Esophagus muscularis mucosa (tissue), 4 donors: Measurements from ENCODE around the gene RAI1. TPM values are rescaled to one million over a fixed set of nuclear protein-coding genes. Genes with fewer than 3 reads are reported as not detected.
A peak's percentile ranks its signal among the peaks of the same experiment; 100 is the strongest.

ENCODE experiments used
- DNase-seq: peaks from one replicate; pipeline ENCODE4 v3.0.0-alpha.2; 2017; ENCODE audit errors: extremely low spot score
- H3K27ac ChIP-seq, 4 donors: fragments of 200-600 bp; sonication (generic); replicated peaks in 1 of 4; 1 replicate in 3 of 4; 2 replicates in 1 of 4; pipeline ENCODE4 v1.5.1; 2016 to 2019; ENCODE audit warnings: mild to moderate bottlenecking in 1 of 4
- H3K27me3 ChIP-seq, 4 donors: fragments of 200-600 bp; sonication (generic); one replicate each; pipeline versions ENCODE4 v1.5.1 to v1.6.0; 2016 to 2019
- H3K36me3 ChIP-seq, 4 donors: fragments of 200-600 bp; sonication (generic); one replicate each; pipeline ENCODE4 v1.5.1; 2016 to 2019
- H3K4me1 ChIP-seq, 4 donors: fragments of 200-600 bp; sonication (generic); one replicate each; pipeline ENCODE4 v1.5.1; 2016 to 2019
- H3K4me3 ChIP-seq, 4 donors: fragments of 200-600 bp; sonication (generic); 1 replicate in 2 of 4; 2 replicates in 2 of 4; pipeline ENCODE4 v1.5.1; 2016 to 2019; ENCODE audit warnings: mild to moderate bottlenecking in 4 of 4, moderate library complexity in 1 of 4
- H3K9me3 ChIP-seq, 4 donors: fragments of 200-600 bp; sonication (generic); 1 replicate in 3 of 4; 2 replicates in 1 of 4; pipeline ENCODE4 v1.5.1; 2016 to 2019
- CTCF ChIP-seq, 3 experiments: fragments of 200-600 bp in 2 of 3; fragments of 450-650 bp in 1 of 3; sonication (generic) in 2 of 3; IDR thresholded peaks; one replicate each; pipeline ENCODE4 v1.5.1; 2017 to 2019; ENCODE audit warnings: antibody characterized with exemption in 3 of 3, mild to moderate bottlenecking in 2 of 3, moderate library complexity in 1 of 3
- EP300 ChIP-seq: sonication (generic); formaldehyde crosslinking; IDR thresholded peaks from one replicate; pipeline ENCODE4 v1.6.1; 2017; ENCODE audit warnings: antibody characterized with exemption
- POLR2A ChIP-seq: fragments of 450-650 bp; IDR thresholded peaks from one replicate; pipeline ENCODE4 v1.6.1; 2017; ENCODE audit warnings: antibody characterized with exemption, moderate library complexity, mild to moderate bottlenecking, low read depth
- POLR2AphosphoS5 ChIP-seq, 2 donors: sonication (generic); formaldehyde crosslinking; IDR thresholded peaks; one replicate each; pipeline ENCODE4 v1.6.1; 2017; ENCODE audit warnings: antibody characterized with exemption in 2 of 2
- WGBS: methylation state at CpG from one replicate; pipeline ENCODE4 v1.1.5; 2018; 5-methylcytosine and 5-hydroxymethylcytosine counted together
- intact Hi-C: fragments of 100-400 bp; cut with DNase I; formaldehyde crosslinking; loops from one replicate; pipeline ENCODE4 v1.15.1; 2023
- total RNA-seq, 4 donors: library from RNA; depleted of rRNA; stranded (reverse); fragments of >200 nt; gene quantifications; one replicate each; pipeline versions ENCODE4 v1.1.0 to v1.2.1, GENCODE V29; 2016

RAI1 gene
- total RNA-seq, 4 donors from 2014 or later, result 18.7 to 41.3 (median 28.3) TPM

- H3K4me1 ChIP-seq, result peaks cover 35 to 68% (median 58%) of the 10 kb centered on the region in 4 donors
- WGBS, result 83% methylated on average over 21 of the region's 21 CpGs
Observed at GRCh38 chr17:17851103-17852002, 170.1 kb downstream of the RAI1 start.

GRCh38 chr17:17852930-17853329 lies 171.7 kb downstream of the RAI1 start:
- Histone ChIP-seq H3K4me3 (no peak overlapping the region), H3K36me3 (peaks cover 0 to 14% (median 4%) of the 10 kb centered on the region in 4 donors), H3K9me3 (no peaks in the 10 kb centered on the region), H3K4me1 (peaks cover 35 to 64% (median 56%) of the 10 kb centered on the region in 4 donors), H3K27ac (peak overlapping the region in 1 of 4 donors; percentile 39), H3K27me3 (no peaks in the 10 kb centered on the region)
- intact Hi-C loops, result no loop called here
- WGBS, result 89% methylated on average over 3 of the region's 3 CpGs
- DNase-seq, result no peak
- TF ChIP-seq EP300, result no peak
- no peak for TF ChIP-seq CTCF (IDR thresholded peaks at IDR 0.05)
- no peak for TF ChIP-seq POLR2A
- no peak for TF ChIP-seq POLR2AphosphoS5 (IDR thresholded peaks at IDR 0.05)

More at GRCh38 chr17:17851103-17852002, 170.1 kb downstream of the RAI1 start:
- Histone ChIP-seq H3K9me3 (no peaks in the 10 kb centered on the region), H3K27me3 (no peaks in the 10 kb centered on the region), H3K36me3 (peaks cover 0 to 28% (median 17%) of the 10 kb centered on the region in 4 donors), H3K4me3 (no peak overlapping the region), H3K27ac (peak overlapping the region in 2 of 4 donors; percentile 75 to 84)
- no peak for TF ChIP-seq POLR2A
- peak in 1 of 2 donors; percentile 8 for TF ChIP-seq POLR2AphosphoS5 (IDR thresholded peaks at IDR 0.05)
- DNase-seq, result no peak
- intact Hi-C loops, result no loop called here

DNA sequence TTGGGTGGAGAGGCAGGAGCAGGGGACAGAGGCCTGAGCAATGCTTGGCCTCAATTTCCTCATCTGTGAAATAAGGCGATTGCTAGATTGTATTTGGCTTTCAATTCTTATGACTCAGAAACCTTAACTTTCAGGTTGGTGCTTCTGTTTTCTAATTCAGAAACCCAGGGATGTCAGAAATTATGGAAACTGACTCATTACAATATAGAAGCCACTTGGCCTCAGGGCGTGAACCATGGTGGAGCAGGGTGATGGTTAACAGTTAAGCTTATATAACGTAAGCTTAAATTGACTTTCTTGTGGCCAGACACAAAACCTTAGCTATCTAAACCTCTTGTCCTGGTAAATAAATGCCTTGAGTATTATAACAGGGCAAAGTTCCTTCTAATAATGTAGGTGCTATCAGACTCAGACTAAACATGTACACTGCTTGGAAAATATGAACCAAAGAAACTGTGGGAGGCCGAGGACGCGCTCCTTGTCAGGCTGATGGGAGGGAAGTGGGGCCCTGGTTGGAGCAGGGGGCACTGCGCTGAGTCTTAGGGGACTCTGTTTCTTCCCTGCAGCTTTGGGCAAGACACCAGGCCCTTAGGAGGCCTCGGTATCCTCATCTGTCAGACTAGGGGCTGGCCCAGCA lies 172.7 kb downstream of the RAI1 start:
- Histone ChIP-seq H3K27me3 (no peaks in the 10 kb centered on the region), H3K9me3 (no peaks in the 10 kb centered on the region), H3K27ac (peak overlapping the region in 2 of 4 donors; percentile 0 to 5), H3K4me3 (no peak overlapping the region), H3K36me3 (peaks cover 0 to 16% (median 2%) of the 10 kb centered on the region in 4 donors), H3K4me1 (peaks cover 26 to 54% (median 48%) of the 10 kb centered on the region in 4 donors)
- intact Hi-C loops, result no loop called here
- TF ChIP-seq CTCF (IDR thresholded peaks at IDR 0.05) (no peak), EP300 (no peak), POLR2AphosphoS5 (IDR thresholded peaks at IDR 0.05) (no peak), POLR2A (no peak)
- no peak for DNase-seq
- 87% methylated on average over 8 of the region's 8 CpGs for WGBS

- TF ChIP-seq POLR2AphosphoS5 (IDR thresholded peaks at IDR 0.05), result no peak
- no peak for TF ChIP-seq CTCF (IDR thresholded peaks at IDR 0.05)
- TF ChIP-seq POLR2A, result no peak
- TF ChIP-seq EP300, result no peak
- intact Hi-C loops, result no loop called here
- peaks cover 0 to 17% (median 4%) of the 10 kb centered on the region in 4 donors for H3K36me3 ChIP-seq
- peaks cover 14 to 43% (median 36%) of the 10 kb centered on the region in 4 donors for H3K4me1 ChIP-seq
- H3K9me3 ChIP-seq, result no peaks in the 10 kb centered on the region
- no peaks in the 10 kb centered on the region for H3K27me3 ChIP-seq
- H3K4me3 ChIP-seq, result no peak overlapping the region
- no peak overlapping the region for H3K27ac ChIP-seq
- DNase-seq, result no peak
- WGBS, result 55% methylated on average over 2 of the region's 3 CpGs
Observed at GRCh38 chr17:17855976-17856375, 174.7 kb downstream of the RAI1 start.

- TF ChIP-seq POLR2AphosphoS5 (IDR thresholded peaks at IDR 0.05), result no peak
- no peak for TF ChIP-seq CTCF (IDR thresholded peaks at IDR 0.05)
- TF ChIP-seq POLR2A, result no peak
- no peak for TF ChIP-seq EP300
- H3K27ac ChIP-seq, result no peak overlapping the region
- peaks cover 12 to 39% (median 32%) of the 10 kb centered on the region in 4 donors for H3K4me1 ChIP-seq
- no peaks in the 10 kb centered on the region for H3K27me3 ChIP-seq
- 100% methylated on average over 2 of the region's 2 CpGs for WGBS
- no peak for DNase-seq
- no peak overlapping the region for H3K4me3 ChIP-seq
- intact Hi-C loops, result no loop called here
- H3K9me3 ChIP-seq, result no peaks in the 10 kb centered on the region
- H3K36me3 ChIP-seq, result peaks cover 0 to 21% (median 7%) of the 10 kb centered on the region in 4 donors
Observed at GRCh38 chr17:17856386-17856785, 175.1 kb downstream of the RAI1 start.
